GM12892 (cell line): ENCODE results near the gene RTN4R.
"Not testable (repeated sequence)": the region's sequence is repeated elsewhere in the genome, so short reads cannot be mapped to it uniquely, and the experiment has no call there.

Experiments used
- DNase-seq: peaks from one replicate; pipeline ENCODE4 v3.0.0; 2011; ENCODE audit not compliant: insufficient read length
- FAIRE-seq: peaks from 2 replicates; lab custom pipeline; 2011; peaks lifted over from hg19 to GRCh38; lab: Jason Lieb, UNC
- POLR2A ChIP-seq: IDR thresholded peaks from 2 replicates; pipeline ENCODE4 v1.6.1; 2011; ENCODE audit warnings: low read depth, low read length, control low read depth
- POLR2AphosphoS5 ChIP-seq: IDR thresholded peaks from 2 replicates; pipeline ENCODE4 v1.6.1; 2011; ENCODE audit warnings: low read depth, low read length, control low read depth
- TAF1 ChIP-seq: IDR thresholded peaks from 2 replicates; pipeline ENCODE4 v1.6.1; 2011; ENCODE audit warnings: low read depth, mild to moderate bottlenecking, control low read depth, low read length, borderline replicate concordance

Gene RTN4R

DNA sequence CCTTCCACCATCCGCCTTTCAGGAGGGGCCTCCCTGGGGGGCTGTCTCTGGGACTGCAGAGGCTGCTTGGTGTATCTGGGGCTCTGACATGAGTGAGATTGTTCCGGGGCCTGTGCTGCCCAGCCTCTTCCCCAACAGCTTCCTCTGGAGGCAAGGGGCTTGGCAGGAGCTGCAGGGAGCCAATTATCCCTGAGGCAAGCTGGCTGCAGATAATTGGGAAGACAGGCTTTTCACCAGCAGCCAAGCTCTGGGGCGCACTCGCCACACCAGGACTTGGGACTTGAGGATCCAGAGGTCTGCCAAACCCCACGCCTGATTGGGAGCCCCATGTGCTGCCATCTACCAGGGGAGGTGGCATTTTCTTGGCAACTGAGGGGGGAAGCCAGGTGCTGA is 15.6 kb upstream of the RTN4R start:
- FAIRE-seq: no peak
- DNase-seq: no peak
- TF ChIP-seq POLR2A (no peak), POLR2AphosphoS5 (no peak), TAF1 (no peak)

DNA sequence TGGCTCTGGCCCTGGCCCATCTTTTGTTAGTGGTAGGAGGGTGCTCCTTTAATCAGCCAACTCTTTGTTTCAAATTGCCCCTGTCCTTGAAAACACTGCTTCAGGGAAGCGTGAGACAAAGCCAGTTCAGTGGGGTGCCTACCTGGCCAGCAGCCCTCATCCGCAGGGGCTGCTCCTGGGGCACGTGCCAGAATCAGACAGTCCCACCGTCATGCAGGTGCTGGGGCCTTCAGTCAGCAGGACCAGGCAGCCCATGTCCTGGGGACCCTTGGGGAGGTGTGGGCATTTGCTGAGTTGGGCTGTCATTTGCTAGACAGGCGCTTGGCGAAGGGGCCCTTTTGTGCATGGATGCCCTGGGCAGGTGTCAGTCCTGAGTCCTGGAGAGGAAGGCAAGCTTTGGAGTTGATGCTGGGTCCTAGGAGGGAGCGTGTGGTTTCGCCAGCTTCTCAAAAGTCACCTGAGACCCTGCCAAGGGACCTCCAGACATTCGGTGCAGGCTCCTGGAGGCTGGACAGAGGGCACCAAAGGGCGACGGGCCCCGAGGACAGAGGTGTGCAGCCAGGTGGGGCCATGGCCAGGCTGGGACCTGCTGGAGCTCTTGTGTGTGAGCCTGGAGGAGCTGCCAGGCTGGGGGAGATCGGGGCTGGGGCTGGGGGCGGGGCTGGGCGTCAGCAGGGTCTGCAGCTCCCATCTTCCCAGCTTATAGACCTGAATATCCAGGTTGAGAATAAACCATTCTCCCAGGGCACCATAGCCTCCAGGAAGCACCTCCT is 15.0 kb upstream of the RTN4R start:
- no peak for TF ChIP-seq POLR2AphosphoS5
- no peak for TF ChIP-seq POLR2A
- no peak for TF ChIP-seq TAF1
- FAIRE-seq (no peak), DNase-seq (no peak)

DNA sequence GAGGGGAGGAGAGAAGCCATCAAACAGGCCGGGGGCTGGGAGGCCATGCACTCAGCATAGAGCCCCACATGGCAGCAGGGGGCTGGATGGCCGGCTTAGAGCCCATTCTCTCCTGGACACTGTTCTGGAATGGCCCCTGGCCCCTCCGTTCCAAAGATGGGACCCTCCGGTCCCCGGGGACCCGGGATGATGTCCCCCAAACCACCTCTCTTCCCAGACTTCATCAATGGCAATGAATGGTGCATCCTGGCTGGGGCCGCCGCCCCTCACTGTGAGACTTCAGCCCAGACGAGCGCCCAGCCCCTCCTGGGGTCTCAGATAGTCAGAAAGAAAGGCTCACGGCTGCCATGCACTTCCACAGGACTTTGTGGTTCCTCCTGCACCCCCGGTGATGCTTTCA is 13.8 kb upstream of the RTN4R start:
- FAIRE-seq: no peak
- no peak for TF ChIP-seq POLR2AphosphoS5
- TF ChIP-seq POLR2A: no peak
- TF ChIP-seq TAF1: no peak

DNA sequence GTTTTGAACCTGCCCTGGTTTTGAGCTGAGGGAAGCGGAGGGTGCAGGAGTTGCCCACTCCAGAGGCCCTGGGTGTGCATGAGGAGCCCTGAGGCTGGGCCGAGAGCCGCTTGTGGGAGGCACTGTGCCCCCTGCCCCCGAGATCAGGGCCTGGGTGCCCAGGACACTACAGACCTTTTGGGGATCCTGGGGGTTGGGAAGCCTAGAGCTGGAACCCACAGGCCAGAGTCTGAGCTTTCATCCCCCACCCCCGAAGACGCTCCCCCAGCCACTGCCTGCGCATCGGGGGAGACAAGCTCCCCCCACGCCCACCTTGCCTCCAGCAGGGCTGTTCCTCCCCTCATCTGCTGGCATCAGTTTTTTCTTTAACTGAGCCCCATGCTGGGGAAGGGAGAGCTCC is 13.4 kb upstream of the RTN4R start:
- DNase-seq, FAIRE-seq: not testable (repeated sequence)

More for the DNA sequence above, 13.8 kb upstream of the RTN4R start:
- DNase-seq: no peak

DNA sequence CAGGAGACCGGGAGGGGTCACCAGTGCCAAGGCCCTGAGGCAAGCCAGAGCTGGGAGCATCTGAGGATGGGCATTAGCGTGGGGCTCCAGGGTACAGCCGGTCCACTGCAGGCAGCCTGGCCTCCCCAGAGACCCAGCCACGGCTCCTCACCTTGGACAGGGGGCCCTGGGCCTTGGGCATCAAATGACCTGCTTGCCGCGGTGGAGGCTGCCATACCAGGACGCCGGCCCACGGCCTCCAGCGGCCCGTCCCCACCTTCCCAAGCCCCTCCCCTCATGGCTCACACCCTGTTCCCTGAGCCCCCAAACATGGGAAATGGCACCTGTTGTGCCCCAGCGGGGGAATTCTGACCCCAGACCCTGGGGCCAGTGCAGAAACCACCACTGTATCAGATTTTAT is 12.7 kb upstream of the RTN4R start:
- TF ChIP-seq POLR2AphosphoS5: no peak
- no peak for TF ChIP-seq POLR2A
- TF ChIP-seq TAF1: no peak
- no peak for DNase-seq
- FAIRE-seq: no peak

DNA sequence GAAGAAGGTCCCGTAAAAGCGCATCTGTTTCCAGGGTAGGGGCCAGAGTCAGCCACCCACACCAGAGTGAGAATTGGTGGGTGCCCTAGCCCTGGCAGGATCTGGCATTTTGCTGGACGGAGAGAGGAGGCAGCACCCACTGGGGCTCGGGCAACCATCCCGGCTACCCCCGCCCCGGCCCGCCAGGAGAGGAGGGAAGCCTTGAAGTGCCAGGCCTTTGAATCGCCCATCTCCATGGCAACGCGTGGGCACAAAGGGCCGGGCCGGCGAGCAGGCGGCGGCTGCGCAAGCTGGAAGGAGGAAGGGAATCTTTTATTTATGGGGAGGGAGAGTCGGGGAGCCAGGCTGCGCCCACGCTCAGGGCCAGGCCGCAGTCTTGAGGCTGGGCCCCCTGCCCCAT is 12.0 kb upstream of the RTN4R start:
- FAIRE-seq, DNase-seq: not testable (repeated sequence)

DNA sequence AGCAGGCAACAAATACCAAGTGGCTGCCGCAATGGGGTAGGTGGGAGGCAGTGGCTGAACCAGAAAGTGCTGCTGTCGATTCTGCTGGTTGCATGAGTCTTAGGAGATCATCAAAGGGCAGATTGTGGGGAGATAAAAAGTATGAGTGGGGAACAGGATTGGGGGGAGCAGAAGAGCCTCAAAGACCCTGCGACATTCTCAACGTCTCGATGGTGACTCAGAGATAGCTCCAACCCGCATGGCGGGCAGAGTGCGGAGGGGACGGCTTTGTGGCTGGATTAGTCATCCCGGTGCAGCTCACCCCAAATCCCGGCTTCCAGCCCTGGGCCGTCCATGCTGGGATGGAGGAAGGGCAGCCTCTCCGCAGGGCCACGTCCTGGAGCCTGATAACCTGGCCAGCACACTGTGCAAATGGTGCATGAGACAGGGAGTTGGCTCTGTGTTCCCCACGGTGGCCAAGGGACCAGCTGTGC is 11.6 kb upstream of the RTN4R start:
- DNase-seq (no peak), FAIRE-seq (no peak)
- TF ChIP-seq POLR2AphosphoS5 (no peak), TAF1 (no peak), POLR2A (no peak)

DNA sequence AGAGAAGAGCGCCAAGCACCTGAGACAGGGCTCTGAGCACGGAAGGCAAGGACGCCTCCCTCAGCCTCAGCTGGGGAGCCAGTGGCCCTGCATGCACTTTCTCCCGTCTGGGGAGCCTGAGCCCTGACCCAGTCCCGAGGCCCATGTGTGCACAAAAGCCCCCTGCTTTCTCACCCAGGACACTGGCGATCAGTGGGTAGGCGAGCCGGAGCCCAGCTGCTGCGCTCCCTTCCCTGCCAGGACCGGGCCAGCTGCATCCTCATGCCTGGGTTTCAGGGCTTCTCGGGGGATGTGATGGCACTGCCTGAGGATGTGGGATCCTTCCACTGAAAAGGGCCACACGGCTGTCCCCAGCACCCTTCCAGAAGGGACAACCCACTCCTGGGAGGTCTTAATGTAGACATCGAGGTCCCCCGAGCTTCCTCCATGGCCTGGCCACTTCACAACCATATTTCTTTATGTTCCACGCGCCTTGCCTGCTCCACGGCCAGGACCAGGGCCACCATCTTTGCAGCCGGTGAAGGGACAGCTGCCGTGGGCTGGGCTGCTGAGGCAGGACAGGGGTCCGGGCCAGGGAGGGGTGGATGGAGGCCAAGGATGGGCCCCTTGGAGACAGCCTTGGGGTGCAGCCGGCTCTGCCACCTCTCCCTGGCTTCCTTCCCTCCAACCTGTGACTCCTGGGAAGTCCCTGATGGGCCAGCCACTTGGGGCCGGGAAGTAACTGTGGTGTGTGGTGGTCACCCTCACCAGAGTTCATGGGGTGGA is 10.8 kb upstream of the RTN4R start:
- FAIRE-seq: not testable (repeated sequence)

DNA sequence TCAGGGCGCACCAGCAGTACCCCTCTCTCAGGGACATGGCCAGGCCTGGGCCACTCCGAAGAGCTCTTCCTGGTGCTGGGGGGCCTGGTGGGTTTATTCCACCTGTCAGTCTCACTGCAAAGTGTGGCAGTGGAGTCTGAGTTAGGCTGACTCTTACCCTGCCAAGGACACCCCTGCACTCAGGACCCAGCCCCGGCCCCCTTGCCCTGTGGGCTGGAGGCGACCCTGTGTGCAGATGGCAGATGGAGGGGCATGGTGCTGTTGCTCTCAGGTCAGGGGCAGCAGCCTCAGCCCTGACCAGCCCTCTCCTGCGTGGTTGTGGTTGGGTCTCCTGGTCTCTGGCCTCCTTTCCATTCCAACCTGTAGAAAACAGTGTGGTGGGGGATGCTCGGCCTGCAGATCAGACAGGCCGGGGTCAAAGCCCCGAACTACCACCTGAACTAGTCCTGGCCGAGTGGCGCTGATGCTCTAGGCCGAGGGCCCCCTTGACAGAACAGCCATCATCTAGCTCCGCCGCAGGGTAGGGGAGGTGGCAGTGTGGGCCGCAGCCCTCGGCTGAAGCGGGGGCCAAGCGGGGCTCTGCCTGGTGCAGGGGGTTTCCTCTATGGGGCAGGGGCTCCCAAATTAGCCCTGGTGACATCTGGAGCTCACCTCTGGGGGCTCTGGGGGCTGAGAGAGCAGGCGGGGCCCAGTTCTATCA is 10.0 kb upstream of the RTN4R start:
- not testable (repeated sequence) for FAIRE-seq, DNase-seq

More for the DNA sequence above, 10.8 kb upstream of the RTN4R start:
- not testable (repeated sequence) for DNase-seq

DNA sequence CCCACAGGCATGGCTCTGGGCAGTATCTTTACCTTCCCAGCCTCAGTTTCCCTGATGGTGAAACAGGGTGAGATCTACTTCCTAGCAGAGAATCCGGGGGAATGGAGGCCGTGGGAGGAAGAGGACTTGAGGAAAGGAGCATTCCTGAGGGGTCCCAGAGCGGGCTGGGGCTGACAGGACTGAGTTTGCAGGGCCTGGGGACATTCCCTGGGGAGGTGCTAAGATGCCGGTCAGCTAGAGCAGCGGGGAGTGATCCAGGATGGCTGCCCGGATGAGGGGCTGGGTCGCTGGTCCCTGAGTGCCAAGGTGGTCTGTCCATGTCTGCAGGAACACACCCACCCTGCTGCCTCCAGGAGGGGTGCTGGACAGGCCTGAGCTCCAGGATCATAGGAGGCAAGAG is 8.3 kb upstream of the RTN4R start:
- FAIRE-seq (no peak), DNase-seq (no peak)
- no peak for TF ChIP-seq POLR2A
- TF ChIP-seq TAF1: no peak
- no peak for TF ChIP-seq POLR2AphosphoS5

DNA sequence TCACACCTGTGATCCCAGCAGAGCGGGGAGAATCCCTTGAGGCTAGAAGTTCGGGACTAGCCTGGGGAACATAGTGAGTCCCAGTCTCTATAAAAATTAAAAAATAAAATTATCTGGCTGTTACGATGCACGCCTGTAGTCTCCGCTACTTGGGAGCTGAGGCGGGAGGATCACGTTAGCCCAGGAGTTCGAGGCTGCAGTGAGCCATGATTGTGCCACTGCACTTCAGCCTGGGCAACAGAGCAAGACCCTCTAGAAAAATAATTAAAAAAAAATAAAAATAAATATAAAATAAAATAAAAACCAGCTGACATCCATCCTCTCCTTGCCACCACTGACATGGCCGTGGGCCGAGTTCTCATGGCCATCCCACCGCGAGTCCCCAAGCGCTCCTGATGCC is 7.7 kb upstream of the RTN4R start:
- no peak for DNase-seq
- TF ChIP-seq TAF1 (no peak), POLR2AphosphoS5 (no peak), POLR2A (no peak)
- FAIRE-seq: no peak

DNA sequence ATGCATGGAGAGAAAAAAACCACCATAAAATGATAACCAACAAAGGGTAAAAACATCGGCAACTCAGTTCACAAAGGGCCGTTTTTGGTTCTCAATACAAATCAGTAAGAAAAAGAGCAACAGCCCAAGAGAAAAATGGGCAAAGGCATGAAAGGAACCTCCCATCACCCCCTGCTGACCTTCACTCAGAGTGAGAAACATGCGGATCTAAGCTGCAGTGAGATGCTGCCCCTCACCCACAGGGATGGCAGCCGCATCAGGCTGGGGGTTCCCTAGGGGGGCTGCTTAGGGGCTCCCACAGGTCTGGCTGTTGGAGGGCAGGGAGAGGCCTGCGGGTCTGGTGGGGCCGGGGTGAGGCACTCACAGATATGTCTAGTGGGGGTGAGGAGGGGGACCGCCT is 7.2 kb upstream of the RTN4R start:
- FAIRE-seq, DNase-seq: not testable (repeated sequence)

DNA sequence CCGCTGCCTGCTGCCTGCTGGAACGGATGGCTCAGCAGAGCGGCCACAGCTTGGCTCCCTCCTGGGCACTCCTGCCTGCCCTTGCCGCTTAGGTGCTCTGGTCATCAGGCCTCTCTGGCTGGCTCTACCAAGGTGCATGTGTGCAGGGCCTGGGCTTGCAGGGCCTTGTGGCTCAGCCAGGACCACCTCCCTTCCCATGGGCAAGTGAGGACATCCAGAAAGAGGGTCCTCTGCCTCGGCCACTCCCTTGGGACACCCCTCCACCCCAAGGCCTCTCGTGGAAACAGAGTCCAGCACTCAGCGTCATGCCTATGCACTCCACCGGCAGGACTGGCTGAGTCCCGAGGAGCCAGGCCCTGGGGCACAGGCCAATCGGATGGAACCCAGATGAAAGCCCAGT is 6.3 kb upstream of the RTN4R start:
- not testable (repeated sequence) for FAIRE-seq

More for the DNA sequence above, 6.3 kb upstream of the RTN4R start:
- DNase-seq: not testable (repeated sequence)
